SK-MEL-5 (cell line): Measurements from ENCODE around the gene COP1. TPM values are rescaled to one million over a fixed set of nuclear protein-coding genes. Genes with fewer than 3 reads are reported as not detected.
A peak's percentile ranks its signal among the peaks of the same experiment; 100 is the strongest.

Source experiments
- DNase-seq: peaks from one replicate; pipeline ENCODE4 v3.0.0-alpha.2; 2016; ENCODE audit warnings: low read depth, low spot score
- in situ Hi-C: cut with HindIII; loops from 2 replicates; pipeline ENCODE4 v1.10.0; 2016; ENCODE audit warnings: low sequenced_read_pairs, high pct_unique_total_duplicates, low pct_unique_long_range_greater_than_20kb
- total RNA-seq: library from RNA; depleted of rRNA; stranded (reverse); fragments of >200 nt; shearing (Covaris generic); gene quantifications from 2 replicates; pipeline ENCODE4 v1.2.3, GENCODE V29; 2014

Gene COP1
- total RNA-seq, 1 experiment from 2014 or later: 20.7 TPM

GRCh38 chr1:175960169-175960568 lies 246.9 kb downstream of the COP1 start:
- in situ Hi-C loops: no loop called here
- DNase-seq: no peak

- in situ Hi-C loops: no loop called here
- DNase-seq: no peak
Observed at GRCh38 chr1:175951627-175952026, 255.5 kb downstream of the COP1 start.

- no peak for DNase-seq
- in situ Hi-C loops: no loop called here
Observed at GRCh38 chr1:175947771-175948170, 259.3 kb downstream of the COP1 start.

- in situ Hi-C loops: no loop called here
- DNase-seq: no peak
Observed at GRCh38 chr1:175944591-175944990, 262.5 kb downstream of the COP1 start.

- in situ Hi-C loops: no loop called here
- no peak for DNase-seq
Observed at GRCh38 chr1:175941164-175941563, 265.9 kb downstream of the COP1 start.

GRCh38 chr1:175936736-175937135 lies 270.4 kb downstream of the COP1 start:
- DNase-seq: no peak
- in situ Hi-C loops: no loop called here

GRCh38 chr1:175935566-175936115 lies 271.4 kb downstream of the COP1 start:
- DNase-seq: no peak
- in situ Hi-C loops: no loop called here

- no peak for DNase-seq
- in situ Hi-C loops: no loop called here
Observed at GRCh38 chr1:175935166-175935565, 271.9 kb downstream of the COP1 start.

GRCh38 chr1:175933801-175934200 lies 273.3 kb downstream of the COP1 start:
- in situ Hi-C loops: no loop called here
- DNase-seq: peak; percentile 58

GRCh38 chr1:175927944-175928343 lies 279.1 kb downstream of the COP1 start:
- DNase-seq: no peak
- in situ Hi-C loops: no loop called here

GRCh38 chr1:175922254-175922881 lies 284.7 kb downstream of the COP1 start:
- in situ Hi-C loops: no loop called here
- DNase-seq: no peak

- in situ Hi-C loops: no loop called here
Observed at GRCh38 chr1:175920381-175920780, 286.7 kb downstream of the COP1 start.

GRCh38 chr1:175919001-175919400 lies 288.1 kb downstream of the COP1 start:
- DNase-seq: no peak
- in situ Hi-C loops: no loop called here

More at GRCh38 chr1:175920381-175920780, 286.7 kb downstream of the COP1 start:
- no peak for DNase-seq

GRCh38 chr1:175918364-175918801 lies 288.7 kb downstream of the COP1 start:
- no peak for DNase-seq
- in situ Hi-C loops: no loop called here

GRCh38 chr1:175914115-175914514 lies 293.0 kb downstream of the COP1 start:
- no peak for DNase-seq
- in situ Hi-C loops: no loop called here

- in situ Hi-C loops: no loop called here
- no peak for DNase-seq
Observed at GRCh38 chr1:175911138-175911537, 295.9 kb downstream of the COP1 start.

- in situ Hi-C loops: no loop called here
- DNase-seq: no peak
Observed at GRCh38 chr1:175906370-175906769, 300.7 kb downstream of the COP1 start.

- DNase-seq: no peak
Observed at GRCh38 chr1:175904808-175905207, 302.3 kb downstream of the COP1 start.

GRCh38 chr1:175902281-175902680 lies 304.8 kb downstream of the COP1 start:
- in situ Hi-C loops: no loop called here
- DNase-seq: no peak

More at GRCh38 chr1:175904808-175905207, 302.3 kb downstream of the COP1 start:
- in situ Hi-C loops: no loop called here
